NK-92 (cell line): Measurements from ENCODE around the gene FGF9.

Experiments used
- DNase-seq: peaks from one replicate; lab custom pipeline; 2025; ENCODE audit not compliant: unreplicated experiment; lab: John Stamatoyannopoulos, UW

The FGF9 gene

DNA sequence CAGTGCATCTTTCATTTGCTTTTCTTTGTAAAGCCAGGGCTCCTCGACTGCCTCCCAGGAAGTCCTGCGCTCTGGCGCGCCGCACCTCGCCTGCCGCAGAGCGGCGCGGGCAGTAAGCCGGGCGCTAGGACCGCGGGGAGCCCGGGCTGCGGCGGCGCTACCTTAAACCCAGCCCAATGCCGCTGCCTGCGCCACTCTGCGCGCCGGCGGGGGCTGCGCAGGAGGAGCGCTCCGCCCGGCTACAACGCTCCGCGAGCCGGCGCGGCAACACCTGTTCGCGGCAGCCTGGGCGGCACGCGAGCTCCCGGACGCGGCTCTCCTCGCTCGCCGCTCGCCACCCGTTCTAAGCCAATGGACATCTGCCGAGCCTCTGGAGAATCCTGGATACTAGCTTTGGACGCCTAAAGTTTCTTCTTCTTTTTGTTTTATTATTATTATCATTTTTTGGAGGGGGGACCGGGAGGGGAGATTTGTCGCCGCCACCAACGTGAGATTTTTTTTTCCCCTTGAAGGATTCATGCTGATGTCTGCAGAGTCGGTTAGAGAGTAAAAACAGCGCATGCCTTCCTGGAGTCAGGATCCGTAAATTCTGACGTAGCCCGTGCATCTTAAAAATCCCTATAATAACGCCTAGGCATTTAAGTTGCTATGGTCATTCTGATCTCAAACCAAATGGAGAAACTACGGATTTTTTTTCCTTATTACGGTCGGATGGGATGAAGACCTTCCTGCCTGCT lies at the start of gene FGF9:
TSS of gene FGF9 (plus strand) at position 191 of the 737 bp plus-strand sequence. CDS start 840 bp downstream, outside the sequence.
- no peak for DNase-seq

DNA sequence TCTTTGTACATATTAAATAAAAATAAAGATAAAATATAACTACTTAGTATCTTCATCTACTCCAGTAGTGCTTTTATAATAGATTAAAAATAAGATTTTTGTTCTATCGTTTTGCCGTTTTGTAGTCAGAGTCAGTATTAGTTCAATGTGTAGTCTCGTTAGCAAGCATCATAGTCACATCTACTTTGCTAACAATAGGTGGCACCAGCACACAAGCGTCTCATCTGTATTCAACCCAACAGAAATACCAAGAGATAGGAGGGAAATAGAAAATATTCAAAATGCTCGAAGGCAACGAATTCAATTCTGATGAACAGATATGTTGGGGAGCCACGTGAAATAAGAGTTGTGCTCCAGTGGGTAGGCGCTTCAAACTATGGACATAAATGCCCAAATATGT lies 45.5 kb upstream of the FGF9 start:
- no peak for DNase-seq

DNA sequence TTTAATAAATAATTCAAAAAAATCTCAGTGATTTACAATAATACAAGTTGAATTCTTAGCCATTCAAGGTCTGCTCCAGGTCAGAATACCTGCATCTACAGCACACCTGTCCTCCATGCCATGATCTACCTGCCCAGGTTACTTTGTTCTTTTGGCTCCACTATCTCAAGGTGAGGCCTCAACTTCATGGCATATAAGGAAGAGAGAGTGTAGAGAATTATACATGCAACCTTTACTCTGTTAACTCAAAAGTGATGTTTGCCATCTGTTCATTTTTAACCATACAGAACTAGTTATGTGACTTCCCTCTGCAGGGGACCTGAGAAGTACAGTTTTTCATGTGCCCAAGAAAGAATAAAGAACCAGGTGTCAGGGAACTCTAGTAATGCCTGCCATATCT lies 38.7 kb upstream of the FGF9 start:
- DNase-seq = no peak

DNA sequence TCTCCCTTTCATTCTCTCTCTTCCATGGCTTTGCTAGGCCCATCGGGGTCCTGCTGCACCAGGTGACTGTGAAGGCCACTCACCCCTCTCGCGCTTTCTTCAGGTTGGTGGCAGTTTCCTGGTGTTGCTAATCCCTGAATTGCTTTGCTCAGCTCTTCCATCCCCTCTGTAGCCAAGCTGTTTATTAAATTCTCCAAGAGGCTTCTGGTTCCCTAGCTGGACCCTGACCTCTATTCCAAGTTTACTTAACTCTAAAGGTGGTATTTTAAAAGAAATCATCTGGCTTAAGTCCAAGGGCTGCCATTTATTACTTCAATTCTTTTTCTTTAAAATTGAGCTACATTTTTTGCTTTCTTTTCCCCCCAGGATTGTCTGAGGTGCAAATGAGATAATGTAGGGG lies 34.2 kb upstream of the FGF9 start:
- DNase-seq = no peak

DNA sequence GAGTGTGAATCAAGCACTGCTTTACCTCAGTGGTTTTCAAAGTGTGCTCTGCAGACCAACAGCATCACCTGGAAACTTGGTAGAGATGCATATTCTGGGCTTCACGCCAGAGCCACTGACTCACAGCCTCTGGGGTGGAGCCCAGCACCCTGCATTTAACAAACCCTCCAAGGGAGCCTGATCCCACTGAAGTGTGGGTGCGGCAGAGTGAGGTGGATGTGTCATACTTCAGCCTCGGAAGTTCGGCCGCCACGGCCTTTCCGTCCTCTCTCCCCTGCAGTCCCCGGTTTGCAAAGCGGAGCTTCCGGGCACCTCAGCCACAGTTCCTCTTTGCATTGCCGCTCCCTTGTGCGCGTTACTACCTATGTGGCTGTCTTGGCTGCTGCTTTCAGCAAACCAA lies 33.6 kb upstream of the FGF9 start:
- no peak for DNase-seq

DNA sequence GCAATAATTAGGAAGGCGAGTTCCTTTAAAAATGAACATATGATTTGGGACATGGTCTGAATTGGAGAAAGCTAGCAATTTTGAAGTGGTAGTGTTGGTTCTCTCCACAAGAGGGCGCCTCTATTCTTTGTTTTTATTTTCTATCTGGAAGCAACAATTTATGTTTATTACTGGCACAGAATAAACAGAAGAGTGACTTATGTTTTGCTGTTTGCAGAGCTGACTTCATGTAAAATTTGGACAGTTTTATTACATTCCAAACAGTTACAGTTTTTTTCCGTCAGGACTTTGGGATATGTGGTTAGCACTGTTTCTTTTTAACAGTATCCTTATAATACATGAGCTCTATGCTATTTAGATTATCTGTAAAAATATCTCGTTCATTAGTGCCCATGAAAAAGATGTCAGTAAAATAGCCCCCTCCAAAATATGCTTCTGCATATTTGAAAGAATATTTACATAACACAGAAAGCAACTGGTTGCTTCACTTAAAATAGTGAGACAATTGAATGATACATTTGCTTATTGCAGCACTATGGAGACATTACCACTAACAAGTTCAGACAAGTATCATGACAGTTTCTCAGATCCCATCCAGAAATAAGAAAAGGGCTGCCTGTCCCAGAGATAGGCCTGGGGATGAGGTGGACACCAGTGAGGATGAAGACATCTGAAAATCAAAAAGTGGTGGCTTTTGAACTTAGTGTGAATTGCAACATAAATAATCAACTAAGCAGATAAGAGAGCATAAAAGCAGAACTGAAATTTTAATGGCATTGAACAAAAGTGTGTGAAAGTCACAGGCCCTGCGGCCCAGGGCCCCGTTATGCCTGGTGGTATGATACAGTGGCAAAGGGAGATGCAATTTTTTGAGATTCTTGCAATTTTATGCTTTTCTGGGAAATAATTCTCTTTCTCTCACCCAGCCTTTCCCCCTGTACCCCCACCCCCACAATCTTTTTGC lies 32.3 kb upstream of the FGF9 start:
- DNase-seq = no peak

DNA sequence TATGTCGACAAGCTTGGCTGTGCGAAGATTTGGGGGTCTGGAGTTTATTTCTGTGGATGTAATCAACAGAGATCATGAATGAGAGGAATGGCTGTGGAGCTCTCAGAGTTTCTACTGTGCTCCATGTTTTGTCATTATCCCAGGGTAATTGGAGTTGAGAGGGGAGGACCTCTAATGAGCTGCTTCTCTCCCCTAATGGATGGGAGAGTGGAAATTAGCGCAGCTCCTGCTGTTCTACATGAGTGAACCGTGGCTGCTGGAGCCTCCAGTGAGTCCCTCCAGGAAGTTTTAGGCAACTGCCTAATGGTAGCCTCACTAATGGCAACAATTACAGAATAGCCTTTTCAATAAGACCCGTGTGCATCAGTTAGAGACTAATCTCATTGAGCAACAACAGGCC lies 31.3 kb upstream of the FGF9 start:
- no peak for DNase-seq

DNA sequence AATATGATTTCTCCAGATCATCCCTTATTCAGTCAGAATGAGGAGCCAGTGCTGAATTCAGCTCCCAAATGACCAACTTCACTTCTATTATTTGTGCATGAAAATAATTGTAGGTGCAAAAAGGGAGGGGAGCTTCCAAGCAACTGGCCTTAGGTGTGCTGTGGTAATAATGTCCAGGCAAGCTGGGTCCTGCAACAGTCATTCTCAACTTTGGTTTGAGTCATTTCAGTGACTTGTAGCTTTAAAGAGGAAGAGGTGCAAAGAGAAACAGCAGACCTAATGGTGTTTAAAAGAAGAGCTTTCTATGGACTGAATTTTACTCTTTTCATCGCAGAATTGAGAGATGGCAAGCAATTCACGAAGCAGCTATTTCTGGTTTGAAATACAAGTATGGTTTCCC lies 29.2 kb upstream of the FGF9 start:
- DNase-seq = no peak

DNA sequence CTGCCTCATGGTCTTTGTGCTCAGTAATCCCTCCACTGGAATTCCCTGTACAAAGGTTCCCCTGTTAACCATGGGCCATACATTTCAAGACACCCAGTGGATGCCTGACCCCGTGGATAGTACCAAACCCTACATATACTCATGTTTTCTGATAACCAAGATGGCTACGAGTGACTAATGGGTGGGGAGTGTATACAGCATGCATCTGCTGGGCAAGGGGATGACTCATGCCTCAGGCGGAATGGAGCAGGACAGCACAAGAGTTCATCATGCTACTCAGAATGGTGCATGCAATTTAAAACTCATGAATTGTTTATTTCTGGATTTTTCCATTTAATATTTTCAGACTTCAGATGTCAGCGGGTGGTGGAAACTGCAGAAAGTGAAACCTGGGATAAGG lies 13.3 kb upstream of the FGF9 start:
- no peak for DNase-seq

DNA sequence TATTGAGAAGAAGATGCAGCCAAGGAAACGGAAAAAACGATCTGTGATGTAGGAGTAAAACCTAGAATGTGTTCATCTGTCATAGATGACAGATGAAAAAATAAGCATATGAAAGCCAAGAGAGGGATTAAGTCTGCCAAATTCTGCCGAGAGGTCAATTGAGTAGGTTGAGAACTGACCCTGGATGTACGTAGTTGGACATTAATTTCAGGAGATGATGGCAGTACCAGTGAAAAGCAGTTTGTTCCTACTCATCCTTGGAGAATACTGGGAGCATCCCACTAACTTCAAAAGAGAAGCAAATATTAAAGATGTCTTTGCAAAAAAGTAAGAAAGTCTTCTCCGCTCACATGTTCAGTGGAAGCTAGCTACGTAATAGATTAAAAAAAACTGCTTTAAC lies 11.8 kb upstream of the FGF9 start:
- DNase-seq = no peak

DNA sequence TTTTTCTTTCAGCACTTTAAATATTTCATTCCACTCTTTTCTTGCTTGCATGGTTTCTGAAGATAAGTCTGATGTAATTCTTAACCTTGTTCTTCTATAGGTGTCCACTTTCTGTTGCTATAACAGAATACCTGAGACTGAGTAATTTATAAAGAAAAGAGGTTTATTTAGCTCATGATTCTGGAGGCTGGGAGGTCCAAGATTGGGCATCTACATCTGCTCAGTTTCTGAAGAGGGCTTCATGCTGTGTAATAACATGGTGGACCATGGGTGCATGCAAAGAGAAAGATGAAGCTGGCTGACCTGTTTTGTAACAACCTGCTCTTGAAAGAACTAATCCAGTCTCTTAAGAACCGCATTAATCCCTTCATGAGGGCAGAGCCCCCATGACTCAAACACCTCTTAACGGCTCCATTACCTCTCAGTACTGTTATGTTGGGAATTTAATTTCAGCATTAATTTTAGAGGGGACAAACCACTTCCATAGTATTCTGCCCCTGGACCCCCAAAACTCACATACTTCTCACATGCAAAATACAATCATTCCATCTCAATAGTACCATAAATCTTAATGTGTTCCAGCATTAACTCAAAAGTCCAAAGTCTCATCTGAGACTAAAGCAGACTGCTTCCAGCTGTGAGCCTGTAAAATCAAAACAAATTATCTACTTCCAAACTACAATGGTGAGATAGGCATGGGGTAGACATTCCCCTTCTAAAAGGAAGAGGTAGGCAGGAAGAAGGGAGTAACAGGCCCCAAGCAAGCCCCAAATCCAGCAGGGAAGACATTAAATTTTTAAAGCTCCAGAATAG lies 9.6 kb upstream of the FGF9 start:
- no peak for DNase-seq

DNA sequence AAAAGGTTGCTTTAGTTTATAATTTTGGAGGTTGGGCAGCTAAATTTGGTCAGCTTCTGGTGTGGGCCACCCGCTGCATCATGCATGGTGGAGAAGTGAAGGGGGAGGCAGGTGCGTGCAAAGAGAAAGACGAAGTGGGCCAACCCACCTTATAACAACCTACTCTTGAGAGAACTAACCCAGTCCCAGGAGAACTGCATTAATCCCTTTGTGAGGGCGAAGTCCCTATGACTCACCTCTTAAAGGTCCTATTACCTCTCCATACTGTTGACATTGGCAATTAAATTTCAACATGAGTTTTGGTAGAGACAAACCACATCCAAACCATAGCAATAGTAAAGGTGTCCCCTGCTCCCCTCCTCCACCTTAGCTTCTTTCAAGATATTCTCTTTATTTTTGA lies 7.7 kb upstream of the FGF9 start:
- no peak for DNase-seq

DNA sequence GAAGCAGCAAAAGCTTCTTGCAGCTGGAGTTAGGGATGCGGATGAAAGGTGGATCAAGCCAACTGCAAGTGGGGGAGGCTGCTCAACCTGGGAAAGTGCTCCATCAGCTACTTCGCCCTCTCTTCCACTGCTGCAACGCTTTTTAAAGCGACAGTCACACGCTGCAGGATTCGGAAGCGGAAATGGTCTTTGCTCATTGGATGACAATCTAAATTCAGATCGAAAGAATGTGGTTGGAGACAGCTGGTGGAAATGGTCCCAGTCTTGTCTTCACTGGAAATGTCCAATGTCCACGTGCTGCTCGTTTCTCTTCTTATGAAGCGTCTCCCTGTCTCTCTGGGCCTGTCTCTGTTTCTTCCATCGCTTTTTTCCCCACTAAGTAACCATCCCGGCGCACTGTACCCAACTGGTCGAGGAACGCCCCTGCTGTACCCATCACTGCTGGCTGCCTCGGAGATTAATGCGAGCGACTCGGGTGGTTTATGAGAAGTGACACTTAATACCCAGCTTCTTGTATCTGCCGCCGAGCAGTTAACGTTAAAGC lies 2.1 kb upstream of the FGF9 start:
- no peak for DNase-seq

DNA sequence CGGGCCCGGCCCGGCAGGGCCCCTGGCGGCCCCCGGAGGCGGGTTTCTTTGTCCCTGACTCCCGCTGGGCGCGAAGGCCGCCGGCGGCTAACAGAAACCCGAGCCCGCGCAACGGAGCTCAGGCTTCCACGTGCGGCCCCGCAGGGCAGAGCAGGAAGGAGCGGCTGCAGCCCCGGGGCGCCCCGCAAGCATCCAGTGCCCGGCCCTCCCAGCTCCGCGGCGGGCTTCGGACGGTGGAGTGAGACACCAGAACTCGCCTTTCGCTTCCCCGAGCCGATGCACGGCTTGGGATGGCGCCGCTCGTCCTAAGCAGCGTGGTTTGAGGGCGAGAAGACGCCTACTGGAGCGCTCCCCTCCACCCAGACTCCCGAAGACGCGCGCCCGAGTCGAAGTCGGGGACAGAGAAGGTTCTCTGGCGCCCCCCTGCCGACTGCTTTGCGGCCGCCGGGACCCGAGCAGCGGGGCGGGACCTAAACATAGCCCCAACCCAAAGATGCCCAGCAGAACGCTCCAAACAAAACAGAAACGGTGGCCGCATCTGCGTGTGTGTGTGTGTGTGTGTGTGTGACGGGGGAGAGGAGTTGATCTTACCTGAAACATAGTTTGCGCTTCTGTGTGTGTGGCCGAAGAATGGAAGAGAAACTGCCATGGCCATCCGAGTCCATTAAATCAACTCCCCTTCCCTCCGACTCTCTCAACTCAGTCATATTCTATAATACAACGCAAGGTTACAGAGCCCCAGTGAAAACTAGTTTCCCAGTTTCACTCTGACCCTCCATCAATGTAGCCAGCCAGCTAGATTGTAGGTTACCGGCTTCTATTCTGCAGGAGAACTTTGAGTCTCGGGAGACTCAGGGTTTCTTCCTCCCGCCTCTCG lies 629 bp upstream of the FGF9 start:
- DNase-seq = no peak

DNA sequence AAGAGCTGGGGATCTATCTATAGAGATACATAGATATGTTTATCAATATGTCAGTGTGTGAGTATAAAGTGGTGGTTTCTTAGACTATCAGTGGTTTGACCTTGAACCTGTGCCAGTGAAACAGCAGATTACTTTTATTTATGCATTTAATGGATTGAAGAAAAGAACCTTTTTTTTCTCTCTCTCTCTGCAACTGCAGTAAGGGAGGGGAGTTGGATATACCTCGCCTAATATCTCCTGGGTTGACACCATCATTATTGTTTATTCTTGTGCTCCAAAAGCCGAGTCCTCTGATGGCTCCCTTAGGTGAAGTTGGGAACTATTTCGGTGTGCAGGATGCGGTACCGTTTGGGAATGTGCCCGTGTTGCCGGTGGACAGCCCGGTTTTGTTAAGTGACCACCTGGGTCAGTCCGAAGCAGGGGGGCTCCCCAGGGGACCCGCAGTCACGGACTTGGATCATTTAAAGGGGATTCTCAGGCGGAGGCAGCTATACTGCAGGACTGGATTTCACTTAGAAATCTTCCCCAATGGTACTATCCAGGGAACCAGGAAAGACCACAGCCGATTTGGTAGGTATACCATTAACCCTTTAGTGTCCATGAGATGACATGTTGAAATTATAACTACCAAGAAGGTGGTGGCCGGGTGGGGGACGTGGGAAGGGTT lies 880 bp downstream of the FGF9 start:
- DNase-seq = no peak

DNA sequence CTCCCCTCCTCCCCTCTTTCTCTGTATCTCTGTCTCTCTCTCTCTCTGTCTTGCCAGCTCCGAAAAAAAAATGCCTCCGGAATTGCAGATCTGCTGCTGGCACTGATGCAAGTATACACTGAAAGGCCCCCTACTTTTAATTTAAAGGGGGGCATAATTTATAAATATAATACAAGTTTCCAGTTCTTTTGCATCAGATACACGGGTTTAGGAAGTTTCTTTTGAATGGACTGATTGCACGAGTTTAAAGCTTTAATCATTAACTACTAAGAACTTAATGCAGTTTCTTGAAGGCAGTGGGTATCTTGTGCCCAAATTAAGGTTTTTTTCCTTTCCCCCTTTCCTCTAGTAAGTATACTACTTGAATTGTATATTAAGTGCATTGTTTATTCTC lies 1.4 kb downstream of the FGF9 start:
- DNase-seq = no peak

DNA sequence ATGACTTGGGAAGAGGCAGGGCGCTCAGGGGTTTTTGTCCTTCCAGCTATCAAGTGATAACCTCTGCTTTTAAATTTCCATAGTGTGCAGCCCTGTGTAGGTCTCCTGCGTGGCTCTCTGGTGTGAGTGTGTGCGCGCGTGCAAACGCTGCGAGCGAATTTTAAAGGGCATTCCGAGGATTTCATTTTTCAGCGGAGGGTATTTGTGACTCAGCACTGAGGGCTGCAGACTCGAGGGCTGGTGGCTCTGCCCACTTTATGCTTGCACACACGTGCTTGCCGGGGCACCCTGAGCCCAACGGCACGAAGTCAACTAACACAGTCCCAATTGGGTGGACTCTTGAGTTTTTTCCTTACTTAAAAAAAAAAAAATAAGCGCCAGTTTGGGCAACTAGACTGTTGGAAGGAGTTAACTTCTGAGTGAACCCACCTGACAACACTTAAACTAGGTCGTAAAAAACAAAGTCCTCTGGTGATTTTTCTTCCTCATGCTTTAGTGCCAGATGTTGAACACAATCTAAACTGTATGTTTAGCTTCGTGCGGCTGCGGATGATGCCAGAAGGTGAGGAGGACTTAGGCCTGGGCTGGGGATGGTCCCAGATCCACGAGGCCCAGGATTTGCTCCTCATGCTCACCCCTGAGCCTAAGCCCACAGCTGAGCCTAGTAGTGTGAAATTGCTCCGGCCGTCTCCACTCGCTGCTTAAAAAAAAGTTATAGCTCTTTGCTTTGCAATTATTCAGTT lies 2.1 kb downstream of the FGF9 start:
- no peak for DNase-seq

DNA sequence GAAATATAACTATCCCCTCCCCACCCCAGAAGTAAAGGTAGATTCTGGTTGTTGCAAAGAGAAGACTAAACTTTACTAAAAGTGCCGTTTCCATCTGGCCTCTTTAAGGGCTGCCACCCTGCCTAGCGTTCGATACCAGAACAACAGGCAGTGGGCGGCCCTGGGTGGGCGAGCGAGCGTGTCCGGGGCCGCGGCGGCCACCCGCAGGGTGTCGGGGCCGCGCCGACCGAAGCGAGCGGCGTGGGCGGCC lies 2.6 kb downstream of the FGF9 start:
- no peak for DNase-seq

DNA sequence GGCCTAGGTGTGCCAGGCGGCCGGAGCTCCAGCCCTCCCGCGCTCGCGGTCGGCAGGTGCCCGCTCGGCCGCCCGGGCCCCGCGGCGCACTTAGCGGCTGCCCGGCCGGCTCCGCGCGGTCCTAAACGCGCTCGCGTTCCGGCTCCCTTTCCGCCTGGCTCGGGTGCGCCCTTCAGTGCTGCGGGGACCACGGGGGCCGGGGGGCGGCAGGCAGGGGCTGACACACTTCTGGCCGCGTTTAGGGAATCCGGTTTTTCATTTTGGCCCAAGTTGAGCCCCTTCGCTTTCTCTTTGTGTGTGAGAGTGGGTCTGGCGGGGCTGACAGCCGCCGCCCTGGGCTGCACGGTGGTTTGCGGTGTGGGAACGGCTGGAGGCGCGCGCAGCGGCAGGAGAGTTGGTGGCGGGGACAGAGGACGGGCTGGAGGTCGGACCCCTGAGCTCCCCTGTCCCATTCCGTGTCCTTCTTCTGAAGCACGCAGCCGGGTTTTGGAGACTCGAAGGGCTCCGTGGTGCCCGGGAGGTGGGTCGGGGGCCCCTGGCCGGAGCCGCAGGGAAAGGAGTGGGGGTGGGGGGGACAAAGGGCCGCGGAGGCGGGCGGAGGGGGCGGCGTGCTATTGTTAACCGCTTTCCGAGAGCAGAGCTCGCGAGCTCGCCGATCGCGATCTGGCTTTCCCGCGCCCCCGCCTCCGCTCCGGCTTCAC lies 3.1 kb downstream of the FGF9 start:
- DNase-seq = no peak
